GM19452 (cell line): ENCODE results near the gene ESPNL.
"Not testable (repeated sequence)": the region's sequence is repeated elsewhere in the genome, so short reads cannot be mapped to it uniquely, and the experiment has no call there.

Experiments
- ATAC-seq: cut with Tn5 transposase; IDR thresholded peaks from one replicate; pipeline ENCODE4 v1.9.1; 2021; ENCODE audit not compliant: unreplicated experiment

ESPNL gene

GRCh38 chr2:238168196-238169047 lies 68.3 kb downstream of the ESPNL start:
- no peak for ATAC-seq

- no peak for ATAC-seq
Measured at GRCh38 chr2:238169048-238169707, 69.0 kb downstream of the ESPNL start.

GRCh38 chr2:238169708-238170251 lies 69.6 kb downstream of the ESPNL start:
- no peak for ATAC-seq

- ATAC-seq, result no peak
Measured at GRCh38 chr2:238170386-238171071, 70.4 kb downstream of the ESPNL start.

GRCh38 chr2:238171072-238171431 lies 70.9 kb downstream of the ESPNL start:
- ATAC-seq, result not testable (repeated sequence)

- no peak for ATAC-seq
Measured at GRCh38 chr2:238171575-238172187, 71.5 kb downstream of the ESPNL start.

- ATAC-seq, result no peak
Measured at GRCh38 chr2:238172439-238172838, 72.3 kb downstream of the ESPNL start.

- no peak for ATAC-seq
Measured at GRCh38 chr2:238173692-238174091, 73.6 kb downstream of the ESPNL start.

GRCh38 chr2:238174291-238174690 lies 74.2 kb downstream of the ESPNL start:
- no peak for ATAC-seq

- ATAC-seq, result no peak
Measured at GRCh38 chr2:238174701-238175100, 74.6 kb downstream of the ESPNL start.

- ATAC-seq, result no peak
Measured at GRCh38 chr2:238176613-238177012, 76.5 kb downstream of the ESPNL start.

- no peak for ATAC-seq
Measured at GRCh38 chr2:238180554-238180953, 80.4 kb downstream of the ESPNL start.

GRCh38 chr2:238182362-238182761 lies 82.2 kb downstream of the ESPNL start:
- no peak for ATAC-seq
